HAP-1 (cell line): Measurements from ENCODE around the gene ANKS1B.
"Not testable (repeated sequence)": the region's sequence is repeated elsewhere in the genome, so short reads cannot be mapped to it uniquely, and the experiment has no call there.

ENCODE experiments used
- DNase-seq, 2 experiments: peaks; one replicate each; pipeline ENCODE4 v3.0.0-alpha.2; 2016 to 2020; ENCODE audit warnings: low spot score in 2 of 2
- H3K27me3 ChIP-seq: fragments of 250-450 bp; sonication (Bioruptor Pico); 2 replicates; pipeline ENCODE4 v1.5.1; 2020; ENCODE audit warnings: low read depth, mild to moderate bottlenecking, moderate library complexity
- H3K36me3 ChIP-seq: fragments of 250-450 bp; sonication (Bioruptor Pico); replicated peaks from 2 replicates; pipeline ENCODE4 v1.5.1; 2020; ENCODE audit warnings: mild to moderate bottlenecking
- H3K4me1 ChIP-seq: fragments of 250-450 bp; sonication (Bioruptor Pico); 2 replicates; pipeline ENCODE4 v1.5.1; 2020; ENCODE audit warnings: mild to moderate bottlenecking
- H3K4me3 ChIP-seq: fragments of 250-450 bp; sonication (Bioruptor Pico); 2 replicates; pipeline ENCODE4 v1.5.1; 2020; ENCODE audit warnings: mild to moderate bottlenecking, moderate library complexity
- H3K9me3 ChIP-seq: fragments of 250-450 bp; sonication (Bioruptor Pico); 2 replicates; pipeline ENCODE4 v1.5.1; 2020; ENCODE audit warnings: mild to moderate bottlenecking, moderate library complexity
- in situ Hi-C: fragments of 300-500 bp; cut with MboI; formaldehyde crosslinking; loops from 3 replicates; pipeline ENCODE4 v1.14.3; 2020; ENCODE audit warnings: low sequenced_read_pairs, inconsistent platforms, mixed read lengths

The ANKS1B gene

DNA sequence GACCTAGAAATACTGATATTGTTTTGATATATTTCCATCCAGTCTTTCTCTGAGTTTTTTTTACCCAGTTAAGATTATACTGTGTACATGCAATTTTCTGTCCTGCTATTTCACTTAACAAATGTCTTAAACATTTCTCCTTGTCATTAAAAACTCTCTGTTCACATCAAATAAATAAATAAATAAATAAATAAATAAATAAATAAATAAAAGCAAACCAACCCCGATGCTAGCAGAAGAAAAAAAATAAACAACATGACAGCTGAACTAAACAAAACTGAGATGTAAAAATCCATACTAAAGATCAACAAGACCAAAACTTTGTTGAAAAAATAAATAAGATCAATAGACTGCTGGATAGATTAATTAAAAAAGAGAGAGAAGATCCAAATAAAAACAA, 407.6 kb downstream of the ANKS1B start:
- H3K4me3 ChIP-seq, H3K27me3 ChIP-seq, H3K36me3 ChIP-seq, DNase-seq, in situ Hi-C loops, H3K9me3 ChIP-seq, H3K4me1 ChIP-seq: not testable (repeated sequence)

DNA sequence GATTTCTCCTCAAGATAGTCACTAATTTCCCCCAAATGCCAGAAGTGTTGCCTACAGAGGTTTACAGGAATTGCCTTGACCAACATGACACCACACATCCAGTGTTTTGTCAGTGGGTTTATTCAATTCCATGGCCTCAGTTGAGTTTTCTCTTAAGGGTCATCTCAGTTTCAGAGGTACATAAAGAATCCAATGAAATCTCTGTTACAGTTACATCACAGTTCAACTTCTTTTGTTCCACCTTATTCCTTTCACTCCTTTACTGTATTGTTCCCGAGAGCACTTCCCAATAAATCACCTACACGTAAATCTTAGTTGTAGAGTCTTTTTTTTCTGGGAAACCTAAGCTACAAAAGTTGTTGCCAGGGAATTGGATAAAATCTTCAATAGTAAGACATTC, 410.8 kb downstream of the ANKS1B start:
- H3K4me1 ChIP-seq, result no peaks in the 10 kb centered on the region
- H3K27me3 ChIP-seq, result no peaks in the 10 kb centered on the region
- H3K9me3 ChIP-seq, result no peaks in the 10 kb centered on the region
- in situ Hi-C loops, result no loop called here
- no peaks in the 10 kb centered on the region for H3K36me3 ChIP-seq
- DNase-seq, result no peak
- no peak overlapping the region for H3K4me3 ChIP-seq

DNA sequence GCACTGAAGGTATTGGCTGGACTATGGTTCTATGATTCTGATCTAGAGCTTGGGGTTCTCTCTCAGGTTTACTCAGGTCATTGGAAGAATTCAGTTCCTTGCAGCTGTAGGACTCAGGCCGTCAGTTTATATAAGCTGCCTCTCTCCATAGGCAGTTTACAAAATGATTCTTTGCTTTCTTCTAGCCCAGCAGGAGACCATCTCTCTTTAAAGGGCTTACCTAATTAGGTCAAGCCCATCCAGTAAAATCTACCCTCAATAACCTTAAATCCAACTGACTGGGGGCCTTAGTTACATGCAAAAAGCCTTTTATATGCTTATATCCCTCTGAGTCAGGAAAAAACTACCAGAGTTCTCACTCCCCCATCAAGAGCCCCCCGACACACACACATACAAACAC, 417.7 kb downstream of the ANKS1B start:
- in situ Hi-C loops, result no loop called here
- DNase-seq, result no peak
- no peaks in the 10 kb centered on the region for H3K4me1 ChIP-seq
- no peak overlapping the region for H3K4me3 ChIP-seq
- no peaks in the 10 kb centered on the region for H3K36me3 ChIP-seq
- H3K27me3 ChIP-seq, result no peaks in the 10 kb centered on the region
- no peaks in the 10 kb centered on the region for H3K9me3 ChIP-seq

DNA sequence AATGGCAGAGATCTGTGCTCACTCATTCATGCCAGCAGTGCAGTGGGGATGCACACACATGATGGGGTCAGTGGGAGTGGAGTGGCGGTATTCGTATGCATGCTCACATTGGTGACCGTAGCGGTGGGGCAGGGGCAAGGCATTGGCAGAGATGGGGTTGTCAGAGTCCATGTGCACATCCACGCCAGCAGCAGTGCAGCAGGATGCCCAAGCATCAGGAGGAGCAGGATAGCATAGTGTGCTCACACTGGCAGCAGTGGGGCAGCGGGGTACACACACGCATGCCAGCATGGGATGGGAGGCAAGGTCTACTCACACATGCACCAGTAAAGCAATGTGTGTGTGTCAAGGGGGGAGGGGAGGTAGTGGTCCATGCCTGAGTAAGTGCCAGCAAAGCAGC, 426.6 kb downstream of the ANKS1B start:
- in situ Hi-C loops, result no loop called here
- Histone ChIP-seq H3K9me3 (no peaks in the 10 kb centered on the region), H3K4me3 (no peak overlapping the region), H3K27me3 (no peaks in the 10 kb centered on the region), H3K4me1 (no peaks in the 10 kb centered on the region), H3K36me3 (no peaks in the 10 kb centered on the region)
- no peak for DNase-seq

DNA sequence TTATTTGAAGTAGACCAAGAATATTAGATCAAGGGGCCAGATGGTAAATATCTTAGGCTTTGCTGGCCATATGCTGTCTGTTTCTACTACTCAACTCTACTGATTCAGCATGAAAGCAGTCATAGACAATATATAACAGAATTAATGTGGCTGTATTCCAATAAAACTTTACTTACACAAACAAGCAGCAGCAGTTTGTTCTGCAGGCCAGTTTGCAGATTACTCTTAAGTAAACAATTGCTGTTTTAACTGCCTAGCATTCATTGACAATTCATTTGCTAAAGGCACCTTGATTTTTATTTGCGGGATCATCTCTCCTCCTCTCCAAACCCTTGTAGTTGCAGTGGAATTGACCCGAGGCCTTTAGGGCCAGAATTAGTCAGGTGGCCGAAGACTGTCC, 431.3 kb downstream of the ANKS1B start:
- H3K4me3 ChIP-seq, result no peak overlapping the region
- DNase-seq, result no peak
- in situ Hi-C loops, result no loop called here
- H3K9me3 ChIP-seq, result no peaks in the 10 kb centered on the region
- H3K4me1 ChIP-seq, result no peaks in the 10 kb centered on the region
- no peaks in the 10 kb centered on the region for H3K36me3 ChIP-seq
- no peaks in the 10 kb centered on the region for H3K27me3 ChIP-seq

DNA sequence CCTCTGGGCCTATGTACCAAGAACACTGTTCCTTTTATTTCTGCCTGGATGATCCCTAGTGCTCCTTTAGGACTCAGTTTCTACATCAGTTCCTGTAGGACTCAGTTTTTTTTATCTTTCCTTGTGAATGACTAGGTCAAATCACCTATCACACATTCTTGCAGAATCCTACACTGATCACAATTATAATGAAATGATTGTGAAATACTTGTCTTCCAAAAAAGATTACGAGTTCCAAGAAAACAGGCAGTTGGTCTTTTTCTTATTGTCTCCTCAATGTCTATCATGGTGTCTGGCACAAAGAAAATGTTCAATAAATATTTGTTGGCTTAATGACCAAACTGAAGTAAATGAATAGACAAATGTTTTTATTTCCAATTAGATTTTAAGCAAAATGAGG, 432.7 kb downstream of the ANKS1B start:
- Histone ChIP-seq H3K36me3 (no peaks in the 10 kb centered on the region), H3K4me3 (no peak overlapping the region), H3K4me1 (no peaks in the 10 kb centered on the region), H3K27me3 (no peaks in the 10 kb centered on the region), H3K9me3 (no peaks in the 10 kb centered on the region)
- in situ Hi-C loops, result no loop called here
- DNase-seq, result no peak

DNA sequence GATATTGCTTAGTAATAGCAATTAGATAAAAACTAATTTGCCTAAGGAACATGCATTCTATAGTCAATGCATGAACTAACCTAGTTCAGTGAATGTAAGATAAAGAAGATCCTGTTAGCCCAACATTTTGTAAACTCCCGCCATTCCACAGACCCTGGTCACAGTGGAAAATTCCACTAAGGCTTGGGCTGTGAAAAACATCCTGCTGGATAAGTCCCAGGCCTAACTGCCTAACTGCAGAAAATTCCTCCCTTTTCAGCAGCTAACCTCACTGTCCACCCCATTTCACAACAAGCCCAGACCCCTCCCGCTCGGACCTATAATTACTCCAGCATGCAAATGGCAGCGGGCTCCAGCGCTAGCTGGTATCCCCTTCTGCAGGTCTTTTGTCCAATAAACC, 435.1 kb downstream of the ANKS1B start:
- no peak overlapping the region for H3K4me3 ChIP-seq
- peaks cover 1% of the 10 kb centered on the region; the same call in 1 of the 2 replicates for H3K27me3 ChIP-seq
- no peak for DNase-seq
- H3K9me3 ChIP-seq, result no peaks in the 10 kb centered on the region
- no peaks in the 10 kb centered on the region for H3K4me1 ChIP-seq
- H3K36me3 ChIP-seq, result no peaks in the 10 kb centered on the region
- in situ Hi-C loops, result no loop called here

DNA sequence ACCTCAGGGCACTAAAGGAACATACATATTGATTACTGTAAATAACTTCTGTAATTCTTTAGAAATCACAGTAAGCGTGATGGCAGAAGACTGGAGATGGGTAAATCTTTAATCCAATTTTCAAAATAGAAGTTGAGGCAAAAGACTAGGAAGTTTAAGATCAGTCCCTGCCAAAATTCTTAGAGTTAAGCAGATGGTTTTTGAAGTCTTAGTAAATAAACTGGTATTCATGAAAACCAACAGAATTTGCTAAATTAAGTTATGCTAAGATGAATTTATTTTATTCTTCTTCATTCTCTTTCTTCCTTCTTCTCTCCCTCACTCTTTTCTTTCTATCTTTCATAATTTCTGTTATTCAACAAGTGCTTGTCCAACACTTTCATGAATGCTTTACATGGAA, 435.5 kb downstream of the ANKS1B start:
- H3K4me3 ChIP-seq, result no peak overlapping the region
- H3K27me3 ChIP-seq, result peaks cover 3% of the 10 kb centered on the region; the same call in 1 of the 2 replicates
- H3K4me1 ChIP-seq, result no peaks in the 10 kb centered on the region
- DNase-seq, result no peak
- H3K36me3 ChIP-seq, result no peaks in the 10 kb centered on the region
- in situ Hi-C loops, result no loop called here
- no peaks in the 10 kb centered on the region for H3K9me3 ChIP-seq

DNA sequence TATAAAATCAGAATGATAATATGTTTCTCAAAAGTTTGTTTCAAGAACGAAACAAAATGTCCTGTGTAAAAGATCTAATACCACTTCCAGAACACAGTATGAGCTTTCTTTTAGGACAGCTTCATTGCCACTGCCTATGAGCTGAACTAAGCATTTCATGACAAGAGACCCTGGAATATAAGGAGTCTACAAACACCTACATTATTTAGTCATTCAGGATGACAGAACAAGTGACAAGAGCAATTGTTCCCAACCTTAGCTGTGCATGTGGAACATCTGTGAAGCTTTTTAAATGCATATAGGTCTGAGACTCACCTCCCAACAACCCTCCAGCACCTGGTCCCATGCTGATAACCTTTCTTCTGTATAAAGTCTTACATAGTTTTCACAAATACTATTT, 440.3 kb downstream of the ANKS1B start:
- Histone ChIP-seq H3K4me3 (no peak overlapping the region), H3K36me3 (no peaks in the 10 kb centered on the region), H3K4me1 (no peaks in the 10 kb centered on the region), H3K27me3 (peaks cover 3% of the 10 kb centered on the region; the same call in 1 of the 2 replicates), H3K9me3 (no peaks in the 10 kb centered on the region)
- DNase-seq, result no peak
- in situ Hi-C loops, result no loop called here

DNA sequence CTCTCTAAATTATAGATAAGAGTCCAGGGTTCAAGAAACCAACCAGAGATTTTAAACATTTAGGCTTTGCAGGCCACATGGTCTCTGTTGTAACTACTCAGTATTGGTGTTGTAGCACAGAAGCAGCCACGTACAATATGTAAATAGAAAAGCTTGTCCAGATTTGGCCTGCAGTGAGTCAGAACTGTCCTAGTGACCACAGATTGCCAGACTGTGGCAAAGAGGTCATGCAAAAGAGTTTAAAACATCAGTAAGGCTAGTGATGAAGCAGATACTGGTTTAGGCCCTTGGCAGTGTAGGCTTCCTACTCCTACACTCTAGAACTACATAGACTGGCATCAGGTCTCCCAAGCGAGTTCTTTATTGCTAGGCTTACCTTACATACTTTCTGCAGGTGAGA, 454.8 kb downstream of the ANKS1B start:
- in situ Hi-C loops, result no loop called here
- Histone ChIP-seq H3K4me3 (no peak overlapping the region), H3K36me3 (no peaks in the 10 kb centered on the region), H3K4me1 (no peaks in the 10 kb centered on the region), H3K27me3 (no peaks in the 10 kb centered on the region), H3K9me3 (no peaks in the 10 kb centered on the region)
- DNase-seq, result no peak

DNA sequence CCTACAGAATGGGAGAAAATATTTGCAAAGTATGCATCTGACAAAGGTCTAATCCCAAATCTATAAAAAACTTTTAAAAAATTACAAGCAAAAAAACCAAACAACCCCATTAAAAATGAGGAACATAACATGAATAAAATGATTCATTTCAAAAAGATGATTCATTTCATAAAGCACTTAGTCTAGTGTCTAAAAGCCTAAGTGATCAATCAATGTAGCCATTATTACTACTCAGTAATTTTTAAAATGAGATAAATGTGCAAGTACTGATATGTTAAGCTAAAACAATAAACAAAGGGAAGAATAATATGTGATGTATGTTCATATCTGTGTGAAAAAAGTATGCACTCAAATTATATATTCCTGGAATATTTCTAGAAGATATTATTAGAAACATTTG, 456.3 kb downstream of the ANKS1B start:
- no peaks in the 10 kb centered on the region for H3K4me1 ChIP-seq
- no peak for DNase-seq
- H3K9me3 ChIP-seq, result no peaks in the 10 kb centered on the region
- no peak overlapping the region for H3K4me3 ChIP-seq
- in situ Hi-C loops, result no loop called here
- H3K36me3 ChIP-seq, result no peaks in the 10 kb centered on the region
- H3K27me3 ChIP-seq, result no peaks in the 10 kb centered on the region

DNA sequence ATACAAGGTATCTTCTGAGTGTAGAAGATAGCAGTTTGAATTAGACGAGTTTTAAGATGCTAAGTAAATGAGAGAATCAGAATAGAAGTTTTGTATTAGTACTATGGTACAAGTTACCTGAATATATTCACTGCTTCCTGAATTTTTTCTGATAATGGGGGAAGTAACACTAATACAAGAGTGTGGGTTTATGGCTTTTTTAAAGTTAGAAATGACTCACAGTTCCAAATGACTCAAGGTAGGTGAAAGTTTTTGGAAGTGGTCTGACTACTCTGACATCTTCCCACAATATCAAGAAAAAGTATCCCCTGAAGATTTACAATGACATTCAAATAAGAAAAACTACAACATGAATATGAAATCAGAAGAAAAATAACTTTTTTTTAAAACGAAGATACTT, 460.9 kb downstream of the ANKS1B start:
- H3K27me3 ChIP-seq, result no peaks in the 10 kb centered on the region; the same call in 1 of the 2 replicates
- DNase-seq, result no peak
- no peaks in the 10 kb centered on the region for H3K4me1 ChIP-seq
- no peak overlapping the region for H3K4me3 ChIP-seq
- in situ Hi-C loops, result no loop called here
- no peaks in the 10 kb centered on the region for H3K36me3 ChIP-seq
- no peaks in the 10 kb centered on the region for H3K9me3 ChIP-seq

DNA sequence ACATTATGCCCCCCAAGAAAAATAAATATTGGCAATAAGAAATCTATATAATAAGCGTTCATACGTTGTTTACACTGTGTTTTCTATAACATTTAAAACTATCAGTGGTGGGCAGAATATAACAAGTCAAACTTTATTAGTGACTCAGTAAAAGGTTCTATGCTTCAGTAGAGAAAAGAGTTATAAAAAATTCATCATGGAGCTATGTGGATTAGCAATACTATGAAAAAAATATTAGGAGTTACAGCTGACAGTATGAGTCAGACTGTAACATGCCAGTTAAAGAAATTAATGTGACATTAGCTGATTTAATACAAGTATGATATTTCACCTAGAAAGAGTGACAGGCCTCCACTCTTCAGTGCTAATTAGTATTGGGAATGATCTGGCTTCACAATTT, 462.3 kb downstream of the ANKS1B start:
- Histone ChIP-seq H3K4me1 (no peaks in the 10 kb centered on the region), H3K27me3 (no peaks in the 10 kb centered on the region; the same call in 1 of the 2 replicates), H3K9me3 (no peaks in the 10 kb centered on the region), H3K4me3 (no peak overlapping the region), H3K36me3 (no peaks in the 10 kb centered on the region)
- DNase-seq, result no peak
- in situ Hi-C loops, result no loop called here

DNA sequence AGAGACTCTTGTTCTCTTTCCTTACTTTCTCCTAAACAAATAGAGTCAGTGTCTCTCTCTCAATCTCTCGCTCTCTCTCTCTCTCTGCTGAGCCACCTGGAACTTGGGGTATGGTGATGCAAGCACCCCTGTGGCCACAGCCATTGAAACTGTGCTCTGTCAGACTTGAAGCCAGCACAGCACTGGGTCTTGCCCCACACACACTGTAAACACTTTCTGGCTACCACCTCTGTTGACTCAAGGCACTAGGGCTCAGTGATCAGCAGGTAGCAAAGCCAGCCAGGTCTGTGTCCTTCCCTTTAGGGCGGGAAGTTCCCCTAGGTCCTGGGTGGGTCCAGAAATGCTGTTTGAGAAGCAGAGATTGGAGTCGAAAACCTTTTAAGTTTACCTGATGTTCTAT, 463.1 kb downstream of the ANKS1B start:
- no peaks in the 10 kb centered on the region for H3K4me1 ChIP-seq
- H3K4me3 ChIP-seq, result no peak overlapping the region
- no peaks in the 10 kb centered on the region; the same call in 1 of the 2 replicates for H3K27me3 ChIP-seq
- DNase-seq, result no peak
- in situ Hi-C loops, result no loop called here
- H3K36me3 ChIP-seq, result no peaks in the 10 kb centered on the region
- no peaks in the 10 kb centered on the region for H3K9me3 ChIP-seq

DNA sequence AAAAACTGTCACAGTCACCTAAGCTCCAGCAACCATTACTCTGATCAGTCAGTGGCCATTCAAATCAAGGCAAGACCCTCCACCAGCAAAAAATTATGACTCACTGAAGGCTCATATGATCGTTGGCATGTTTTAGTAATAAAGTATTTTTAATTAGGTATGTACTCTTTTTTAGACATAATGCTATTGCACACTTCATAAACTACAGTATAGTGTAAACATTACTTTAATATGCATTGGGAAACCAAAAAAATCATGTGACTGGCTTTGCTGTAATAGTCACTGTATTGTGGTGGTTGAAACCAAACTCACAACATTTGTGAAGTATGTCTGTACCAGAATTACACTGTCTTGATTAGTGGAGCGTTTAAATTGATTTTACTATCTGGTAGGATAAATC, 471.7 kb downstream of the ANKS1B start:
- in situ Hi-C loops, result no loop called here
- no peak for DNase-seq
- H3K27me3 ChIP-seq, result no peaks in the 10 kb centered on the region
- H3K9me3 ChIP-seq, result no peaks in the 10 kb centered on the region
- H3K4me3 ChIP-seq, result no peak overlapping the region
- no peaks in the 10 kb centered on the region for H3K36me3 ChIP-seq
- H3K4me1 ChIP-seq, result no peaks in the 10 kb centered on the region
